Measurements from ENCODE around the gene POLD3.
A peak's percentile ranks its signal among the peaks of the same experiment; 100 is the strongest.

Gene POLD3

DNA sequence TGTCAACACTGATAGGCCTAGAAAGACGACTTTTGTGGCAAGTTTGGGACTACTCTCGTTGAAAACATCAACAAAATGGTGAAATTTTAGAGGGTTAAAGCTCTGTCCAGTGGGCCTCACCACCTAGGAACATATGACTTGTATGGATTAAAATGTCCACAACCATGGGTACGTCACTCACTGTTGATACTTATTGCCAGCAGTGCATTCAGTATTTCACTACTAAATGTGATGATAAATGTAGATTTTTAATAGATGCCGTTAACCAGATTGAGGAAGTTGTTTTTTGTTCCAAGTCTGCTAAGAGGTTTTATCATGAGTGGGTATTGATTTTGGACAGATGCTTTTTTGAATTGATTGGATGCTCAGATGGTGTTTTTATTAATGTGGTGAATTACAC, 33.7 kb downstream of the POLD3 start:
- TF ChIP-seq, protein P1, sequence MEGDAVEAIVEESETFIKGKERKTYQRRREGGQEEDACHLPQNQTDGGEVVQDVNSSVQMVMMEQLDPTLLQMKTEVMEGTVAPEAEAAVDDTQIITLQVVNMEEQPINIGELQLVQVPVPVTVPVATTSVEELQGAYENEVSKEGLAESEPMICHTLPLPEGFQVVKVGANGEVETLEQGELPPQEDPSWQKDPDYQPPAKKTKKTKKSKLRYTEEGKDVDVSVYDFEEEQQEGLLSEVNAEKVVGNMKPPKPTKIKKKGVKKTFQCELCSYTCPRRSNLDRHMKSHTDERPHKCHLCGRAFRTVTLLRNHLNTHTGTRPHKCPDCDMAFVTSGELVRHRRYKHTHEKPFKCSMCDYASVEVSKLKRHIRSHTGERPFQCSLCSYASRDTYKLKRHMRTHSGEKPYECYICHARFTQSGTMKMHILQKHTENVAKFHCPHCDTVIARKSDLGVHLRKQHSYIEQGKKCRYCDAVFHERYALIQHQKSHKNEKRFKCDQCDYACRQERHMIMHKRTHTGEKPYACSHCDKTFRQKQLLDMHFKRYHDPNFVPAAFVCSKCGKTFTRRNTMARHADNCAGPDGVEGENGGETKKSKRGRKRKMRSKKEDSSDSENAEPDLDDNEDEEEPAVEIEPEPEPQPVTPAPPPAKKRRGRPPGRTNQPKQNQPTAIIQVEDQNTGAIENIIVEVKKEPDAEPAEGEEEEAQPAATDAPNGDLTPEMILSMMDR (IDR thresholded peaks at IDR 0.05; ENCODE audit: low read depth, low read length): no peak
- DNase-seq (ENCODE audit: extremely low read depth, low read depth): no peak

GRCh38 chr11:74626604-74627003, 34.2 kb downstream of the POLD3 start:
- TF ChIP-seq, protein P1 (IDR thresholded peaks at IDR 0.05; ENCODE audit: low read depth, low read length): no peak
- DNase-seq (ENCODE audit: extremely low read depth, low read depth): no peak

DNA sequence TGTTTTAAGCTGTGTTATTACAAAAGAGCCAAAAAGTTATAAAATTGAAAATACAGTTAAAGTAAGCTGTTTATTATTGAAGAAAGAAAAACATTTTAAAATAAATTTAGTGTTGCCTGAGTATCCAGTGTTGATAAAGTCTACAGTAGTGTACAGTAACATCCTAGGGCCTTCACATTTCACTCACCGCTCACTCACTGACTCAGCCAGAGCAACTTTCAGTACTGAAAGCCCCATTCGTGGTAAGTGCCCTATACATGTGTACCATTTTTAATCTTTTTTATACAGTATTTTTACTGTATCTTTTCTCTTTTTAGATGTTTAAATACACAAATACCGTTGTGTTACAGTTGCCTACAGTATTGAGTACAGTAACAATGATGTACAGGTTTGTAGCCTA, 35.0 kb downstream of the POLD3 start:
- DNase-seq (ENCODE audit: extremely low read depth, low read depth): no peak
- TF ChIP-seq, protein P1 (IDR thresholded peaks at IDR 0.05; ENCODE audit: low read depth, low read length): no peak

DNA sequence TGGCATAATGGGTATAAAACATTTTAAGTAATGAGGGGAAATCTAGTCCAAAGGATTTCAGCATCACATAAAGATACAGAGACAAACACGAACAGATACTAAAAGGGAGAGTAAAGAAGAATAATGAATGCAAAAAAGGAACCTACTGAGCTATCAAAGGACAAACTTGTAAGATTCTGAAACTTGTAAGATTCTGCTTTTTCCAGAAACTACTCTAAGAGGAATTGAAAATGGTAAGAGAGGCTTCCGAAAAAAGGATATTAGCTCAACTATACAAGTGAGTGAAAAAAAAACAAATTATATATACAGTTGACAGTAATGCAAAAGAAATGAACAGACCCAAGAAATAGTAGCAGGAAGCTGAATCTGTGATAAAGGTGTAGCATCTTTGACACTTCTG, 37.7 kb downstream of the POLD3 start:
- no peak for DNase-seq (ENCODE audit: extremely low read depth, low read depth)
- TF ChIP-seq, protein P1 (IDR thresholded peaks at IDR 0.05; ENCODE audit: low read depth, low read length): no peak

DNA sequence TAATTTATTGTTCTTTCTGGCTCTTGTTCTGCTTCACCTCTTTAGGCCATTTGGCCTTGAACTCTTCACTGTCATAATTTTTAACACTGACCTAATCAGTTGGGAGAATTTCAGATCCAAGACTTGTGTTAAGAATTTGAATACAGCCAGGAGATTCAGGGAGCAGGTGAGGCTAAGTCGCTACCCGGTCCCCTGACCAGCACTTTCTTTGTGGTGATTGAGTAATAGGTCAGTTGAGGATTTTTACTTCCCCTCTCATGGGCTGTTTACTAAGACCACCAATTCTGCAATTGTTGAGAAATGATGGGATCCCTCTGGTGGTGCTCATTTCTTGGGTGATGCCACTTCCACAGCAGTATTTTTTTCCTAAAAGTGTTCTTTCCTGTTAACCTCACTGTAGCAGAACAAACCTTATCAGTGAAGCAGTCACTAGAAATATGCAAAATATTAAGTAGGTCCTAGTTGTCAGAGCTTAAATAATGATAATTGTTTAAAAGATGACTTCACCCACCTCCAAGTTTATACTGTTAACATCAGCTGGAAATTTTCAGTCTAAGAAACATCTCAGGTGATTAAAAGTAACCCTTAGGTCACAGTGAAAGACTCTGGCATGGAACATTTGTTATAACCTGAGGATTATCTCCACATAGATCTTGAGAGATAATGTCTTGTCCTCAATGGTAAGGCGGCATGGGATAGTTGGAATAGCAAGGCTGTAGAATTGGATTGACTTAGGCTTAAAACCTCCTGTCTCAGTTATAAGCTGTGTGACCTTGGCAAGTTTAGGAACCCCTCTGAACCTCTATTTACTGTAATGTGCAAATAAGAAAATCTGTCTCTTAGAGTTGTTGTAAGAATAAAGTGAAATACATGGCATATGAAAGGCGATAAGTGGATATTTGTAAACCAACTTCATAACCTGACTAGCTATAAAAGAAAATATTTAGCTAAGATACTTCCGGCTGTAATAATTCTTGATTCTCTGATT, 41.3 kb downstream of the POLD3 start:
- DNase-seq (ENCODE audit: extremely low read depth, low read depth): no peak
- TF ChIP-seq, protein P1 (IDR thresholded peaks at IDR 0.05; ENCODE audit: low read depth, low read length): no peak

GRCh38 chr11:74634537-74634936, 42.2 kb downstream of the POLD3 start:
- DNase-seq (ENCODE audit: extremely low read depth, low read depth): no peak
- TF ChIP-seq, protein P1 (IDR thresholded peaks at IDR 0.05; ENCODE audit: low read depth, low read length): peak; percentile 40

DNA sequence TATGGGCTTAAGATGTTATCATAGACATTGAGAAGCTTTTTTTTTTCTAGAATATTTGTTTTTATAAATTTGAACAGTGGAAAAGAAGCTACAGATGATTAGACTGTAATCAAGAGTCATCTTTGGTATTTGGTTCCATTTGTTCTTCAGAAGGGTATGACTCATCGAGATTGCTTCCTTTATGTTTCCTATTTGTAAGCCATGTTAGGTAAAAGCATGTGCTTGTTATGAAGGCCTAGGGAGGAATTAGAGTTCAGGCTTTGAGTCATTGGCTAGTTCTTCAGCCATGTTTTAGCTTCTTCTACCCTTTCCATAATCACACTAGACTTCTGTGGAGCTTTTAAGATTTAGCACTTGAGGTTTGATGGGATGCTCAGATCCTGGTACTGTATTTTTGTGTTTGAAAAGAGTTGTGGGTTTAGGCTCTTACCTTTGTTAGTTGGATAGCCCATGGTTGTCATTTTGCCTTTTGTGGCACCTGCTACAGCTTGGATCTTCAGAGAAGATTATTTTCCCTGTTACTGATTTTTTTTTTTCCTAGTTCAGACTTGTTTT, 44.3 kb downstream of the POLD3 start:
- DNase-seq (ENCODE audit: extremely low read depth, low read depth): peak; percentile 73
- TF ChIP-seq, protein P1 (IDR thresholded peaks at IDR 0.05; ENCODE audit: low read depth, low read length): no peak

All from AG09319 (cell line).